ENCODE measurements around the gene TRIM9. TPM values are rescaled to one million over a fixed set of nuclear protein-coding genes. Genes with fewer than 3 reads are reported as not detected.

The TRIM9 gene
- total and polyA plus RNA-seq, 2 donors (not counting 3 experiments of a cell fraction or from before 2014, with no cell fraction given) = not detected

DNA sequence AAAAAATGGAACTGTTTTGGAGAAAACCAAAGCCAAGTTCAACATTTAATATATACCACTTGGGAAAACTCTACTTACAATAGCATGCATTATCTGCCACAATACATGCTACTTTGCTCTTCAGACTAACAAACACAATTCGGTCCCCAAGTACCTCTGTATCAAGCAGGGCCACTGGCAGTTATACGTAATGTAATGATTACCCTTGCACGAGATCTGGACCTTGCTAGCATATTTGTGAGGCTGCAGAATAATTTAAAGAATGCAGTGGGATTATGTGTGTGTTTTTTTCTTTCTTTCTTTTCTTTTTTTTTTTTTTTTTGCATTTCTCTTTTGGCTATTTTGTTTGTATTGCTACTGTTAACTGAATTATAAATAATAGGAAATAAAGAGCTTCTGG is 127.8 kb downstream of the TRIM9 start:
- H3K9ac ChIP-seq (replicated peaks; ENCODE audit: extremely low read depth, insufficient read depth, low read length) = no peak overlapping the region
- intact Hi-C loops (cut with micrococcal nuclease) (no loop called here), dilution Hi-C loops (cut with MboI; ENCODE audit: extremely low pct_ligation_motif_present, low sequenced_read_pairs) (no loop called here)
- H3K27me3 ChIP-seq (ENCODE audit: control insufficient read depth in 2 of 2, insufficient read depth in 2 of 2, low read length in 2 of 2) = peaks cover 3 to 7% of the 10 kb centered on the region in 2 experiments
- H3K27ac ChIP-seq (ENCODE audit: insufficient read depth, low read depth, low read length) = no peak overlapping the region
- H3K79me2 ChIP-seq (ENCODE audit: control insufficient read depth, insufficient read depth, low read length) = no peaks in the 10 kb centered on the region
- POLR2A ChIA-PET = no interaction called here
- no peak for FAIRE-seq
- no peaks in the 10 kb centered on the region for H3K36me3 ChIP-seq (ENCODE audit: control insufficient read depth in 2 of 2, extremely low read depth in 1 of 2, insufficient read depth in 2 of 2, low read length in 2 of 2)
- CTCF ChIA-PET = interaction anchor here (0.6 kb wide), 1 partner anchor 1638 kb away, joined by 3 read pairs; no protein-coding TSS in a partner anchor
- no TSS peak for BruUV-seq (replicated peaks)
- no peaks in the 10 kb centered on the region for H3K9me3 ChIP-seq (replicated peaks; ENCODE audit: control insufficient read depth, insufficient read depth, low read length)
- H2AFZ ChIP-seq (ENCODE audit: low read depth, low read length) = no peak overlapping the region
- no peak overlapping the region for H3K4me2 ChIP-seq (ENCODE audit: insufficient read depth, low read length)
- H3K4me1 ChIP-seq (ENCODE audit: control insufficient read depth, extremely low read depth, insufficient read depth, low read length) = peaks cover 16% of the 10 kb centered on the region
- H4K20me1 ChIP-seq (replicated peaks; ENCODE audit: control insufficient read depth, extremely low read depth, insufficient read depth, low read length) = no peaks in the 10 kb centered on the region
- no peaks in the 10 kb centered on the region for H3K9me1 ChIP-seq (replicated peaks; ENCODE audit: control insufficient read depth, extremely low read depth, insufficient read depth, low read length)
- no peak overlapping the region for H3K4me3 ChIP-seq (replicated peaks in 1 of 3; ENCODE audit: insufficient read depth in 1 of 3, low read depth in 1 of 3, low read length in 3 of 3)
- TF ChIP-seq GATA2 (IDR thresholded peaks at IDR 0.05; ENCODE audit: insufficient read depth, insufficient read length, low read depth, low read length) = no peak
- no peak for TF ChIP-seq POLR2A (IDR thresholded peaks at IDR 0.05; ENCODE audit: low read depth, low read length)
- TF ChIP-seq MYC (IDR thresholded peaks at IDR 0.05; ENCODE audit: low read depth, low read length) = no peak
- no peak for TF ChIP-seq JUN (IDR thresholded peaks at IDR 0.05; ENCODE audit: borderline replicate concordance, insufficient read depth, insufficient read length, low read depth)
- TF ChIP-seq EZH2 (IDR thresholded peaks at IDR 0.05; ENCODE audit: borderline replicate concordance, low read depth, low read length, severe bottlenecking) = no peak
- TF ChIP-seq POLR2AphosphoS5 (IDR thresholded peaks at IDR 0.05; ENCODE audit: insufficient read depth, low read depth, low read length) = no peak
- TF ChIP-seq, protein P1, sequence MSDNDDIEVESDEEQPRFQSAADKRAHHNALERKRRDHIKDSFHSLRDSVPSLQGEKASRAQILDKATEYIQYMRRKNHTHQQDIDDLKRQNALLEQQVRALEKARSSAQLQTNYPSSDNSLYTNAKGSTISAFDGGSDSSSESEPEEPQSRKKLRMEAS (IDR thresholded peaks at IDR 0.05; ENCODE audit: insufficient read depth, insufficient read length) = no peak
- no peak for TF ChIP-seq FOS (IDR thresholded peaks at IDR 0.05; ENCODE audit: borderline replicate concordance, insufficient read depth, low read length)
- TF ChIP-seq, protein P2, sequence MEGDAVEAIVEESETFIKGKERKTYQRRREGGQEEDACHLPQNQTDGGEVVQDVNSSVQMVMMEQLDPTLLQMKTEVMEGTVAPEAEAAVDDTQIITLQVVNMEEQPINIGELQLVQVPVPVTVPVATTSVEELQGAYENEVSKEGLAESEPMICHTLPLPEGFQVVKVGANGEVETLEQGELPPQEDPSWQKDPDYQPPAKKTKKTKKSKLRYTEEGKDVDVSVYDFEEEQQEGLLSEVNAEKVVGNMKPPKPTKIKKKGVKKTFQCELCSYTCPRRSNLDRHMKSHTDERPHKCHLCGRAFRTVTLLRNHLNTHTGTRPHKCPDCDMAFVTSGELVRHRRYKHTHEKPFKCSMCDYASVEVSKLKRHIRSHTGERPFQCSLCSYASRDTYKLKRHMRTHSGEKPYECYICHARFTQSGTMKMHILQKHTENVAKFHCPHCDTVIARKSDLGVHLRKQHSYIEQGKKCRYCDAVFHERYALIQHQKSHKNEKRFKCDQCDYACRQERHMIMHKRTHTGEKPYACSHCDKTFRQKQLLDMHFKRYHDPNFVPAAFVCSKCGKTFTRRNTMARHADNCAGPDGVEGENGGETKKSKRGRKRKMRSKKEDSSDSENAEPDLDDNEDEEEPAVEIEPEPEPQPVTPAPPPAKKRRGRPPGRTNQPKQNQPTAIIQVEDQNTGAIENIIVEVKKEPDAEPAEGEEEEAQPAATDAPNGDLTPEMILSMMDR (IDR thresholded peaks at IDR 0.05; ENCODE audit: extremely low read depth in 1 of 2, insufficient read depth in 1 of 2, low read depth in 1 of 2, low read length in 2 of 2) = no peak
- no peak for DNase-seq (ENCODE audit: low read depth, low spot score)

All from endothelial cell of umbilical vein (primary cell).